HEK293 (cell line): ENCODE measurements around the gene PARP6.

Experiments
- CTCF ChIA-PET: fragments of 350-600 bp; formaldehyde crosslinking; extraction: SDS; loops from one replicate; lab custom pipeline; 2021; ENCODE audit warnings: antibody characterized with exemption; lab: Yijun Ruan, JAX
- POLR2A ChIA-PET: fragments of 300-600 bp; formaldehyde crosslinking; extraction: SDS; loops from one replicate; lab custom pipeline; 2020; ENCODE audit warnings: antibody characterized with exemption, inconsistent platforms; lab: Yijun Ruan, JAX
- H3K27ac ChIP-seq: fragments of 200-500 bp; sonication (Bioruptor generic); 2 replicates; pipeline ENCODE4 v1.5.1; 2014; ENCODE audit warnings: low read depth, low read length, control low read depth, inconsistent platforms; ENCODE audit errors: extremely low read depth
- H3K36me3 ChIP-seq, 2 experiments: fragments of 200-500 bp in 1 of 2; sonication (Bioruptor generic) in 1 of 2; 1 replicate in 1 of 2; 2 replicates in 1 of 2; pipeline ENCODE4 v1.5.1; 2014 to 2017; ENCODE audit warnings: inconsistent platforms in 2 of 2, low read length in 2 of 2; ENCODE audit not compliant: control insufficient read depth in 2 of 2, insufficient read depth in 1 of 2
- H3K4me1 ChIP-seq: fragments of 200-500 bp; sonication (Bioruptor generic); 2 replicates; pipeline ENCODE4 v1.5.1; 2014; ENCODE audit warnings: mild to moderate bottlenecking, low read length, inconsistent platforms; ENCODE audit not compliant: control insufficient read depth, insufficient read depth
- H3K4me3 ChIP-seq: 2 replicates; pipeline ENCODE4 v1.5.1; 2011; ENCODE audit warnings: low read depth, mild to moderate bottlenecking, control low read depth, low read length, moderate library complexity
- H3K9me3 ChIP-seq: fragments of 200-500 bp; sonication (Bioruptor generic); 2 replicates; pipeline ENCODE4 v1.5.1; 2014; ENCODE audit warnings: low read depth, low read length, inconsistent platforms; ENCODE audit not compliant: control insufficient read depth, insufficient read depth
- EGR2 ChIP-seq: fragments of 450-650 bp; formaldehyde crosslinking; IDR thresholded peaks from 2 replicates; pipeline ENCODE4 v1.5.1; 2016; ENCODE audit warnings: low read depth, missing biosample characterization, missing genetic modification characterization
- HOXC10 ChIP-seq: sonication (generic); formaldehyde crosslinking; IDR thresholded peaks from 2 replicates; pipeline ENCODE4 v1.8.1; 2023; ENCODE audit warnings: mild to moderate bottlenecking, missing genetic modification reagents
- KLF16 ChIP-seq: fragments of 450-650 bp; formaldehyde crosslinking; IDR thresholded peaks from 2 replicates; pipeline ENCODE4 v1.5.1; 2017; ENCODE audit warnings: missing biosample characterization, missing genetic modification characterization
- KLF9 ChIP-seq: fragments of 450-650 bp; formaldehyde crosslinking; IDR thresholded peaks from 2 replicates; pipeline ENCODE4 v1.5.1; 2016; ENCODE audit warnings: missing biosample characterization, missing genetic modification characterization, low read depth
- MYNN ChIP-seq: fragments of 450-650 bp; formaldehyde crosslinking; IDR thresholded peaks from 2 replicates; pipeline ENCODE4 v1.5.1; 2016; ENCODE audit warnings: missing biosample characterization, missing genetic modification characterization, borderline replicate concordance
- PRDM10 ChIP-seq: fragments of 450-650 bp; formaldehyde crosslinking; IDR thresholded peaks from 2 replicates; pipeline ENCODE4 v1.5.1; 2016; ENCODE audit warnings: missing biosample characterization, missing genetic modification characterization
- RBAK ChIP-seq: fragments of 450-650 bp; formaldehyde crosslinking; IDR thresholded peaks from 2 replicates; pipeline ENCODE4 v1.5.1; 2016; ENCODE audit warnings: missing biosample characterization, missing genetic modification characterization
- SP7 ChIP-seq: fragments of 450-650 bp; formaldehyde crosslinking; IDR thresholded peaks from 2 replicates; pipeline ENCODE4 v1.5.1; 2016; ENCODE audit warnings: missing biosample characterization, missing genetic modification characterization
- ZBTB48 ChIP-seq: fragments of 450-650 bp; formaldehyde crosslinking; IDR thresholded peaks from 2 replicates; pipeline ENCODE4 v1.5.1; 2016; ENCODE audit warnings: missing biosample characterization, missing genetic modification characterization
- ZFHX2 ChIP-seq: fragments of 450-650 bp; formaldehyde crosslinking; conservative IDR thresholded peaks from 2 replicates; pipeline ENCODE4 v1.5.1; 2016; ENCODE audit warnings: missing biosample characterization, missing genetic modification characterization
- ZNF133 ChIP-seq: fragments of 450-650 bp; formaldehyde crosslinking; IDR thresholded peaks from 2 replicates; pipeline ENCODE4 v1.5.1; 2016; ENCODE audit warnings: missing biosample characterization, missing genetic modification characterization
- ZNF148 ChIP-seq: fragments of 450-650 bp; formaldehyde crosslinking; IDR thresholded peaks from 2 replicates; pipeline ENCODE4 v1.5.0; 2017; ENCODE audit warnings: missing biosample characterization, missing genetic modification characterization, borderline replicate concordance
- ZNF169 ChIP-seq: fragments of 450-650 bp; formaldehyde crosslinking; IDR thresholded peaks from 2 replicates; pipeline ENCODE4 v1.5.1; 2016; ENCODE audit warnings: missing biosample characterization, missing genetic modification characterization
- ZNF18 ChIP-seq: fragments of 450-650 bp; formaldehyde crosslinking; IDR thresholded peaks from 2 replicates; pipeline ENCODE4 v1.5.1; 2016; ENCODE audit warnings: missing biosample characterization, missing genetic modification characterization
- ZNF202 ChIP-seq: fragments of 450-650 bp; formaldehyde crosslinking; IDR thresholded peaks from 2 replicates; pipeline ENCODE4 v1.5.1; 2016; ENCODE audit warnings: missing biosample characterization, missing genetic modification characterization, borderline replicate concordance
- ZNF341 ChIP-seq: fragments of 450-650 bp; formaldehyde crosslinking; IDR thresholded peaks from 2 replicates; pipeline ENCODE4; 2016; ENCODE audit warnings: low read depth, missing biosample characterization, missing genetic modification characterization
- ZNF362 ChIP-seq: fragments of 450-650 bp; formaldehyde crosslinking; IDR thresholded peaks from 2 replicates; pipeline ENCODE4 v1.5.1; 2016; ENCODE audit warnings: missing biosample characterization, missing genetic modification characterization
- ZNF544 ChIP-seq: fragments of 450-650 bp; formaldehyde crosslinking; IDR thresholded peaks from 2 replicates; pipeline ENCODE4 v1.5.0; 2017; ENCODE audit warnings: missing biosample characterization, missing genetic modification characterization
- ZNF560 ChIP-seq: fragments of 450-650 bp; formaldehyde crosslinking; IDR thresholded peaks from 2 replicates; pipeline ENCODE4 v1.5.1; 2017; ENCODE audit warnings: missing biosample characterization, missing genetic modification characterization, borderline replicate concordance
- ZNF585B ChIP-seq: fragments of 450-650 bp; formaldehyde crosslinking; IDR thresholded peaks from 2 replicates; pipeline ENCODE4 v1.5.1; 2016; ENCODE audit warnings: missing biosample characterization, missing genetic modification characterization
- ZNF660 ChIP-seq: fragments of 450-650 bp; IDR thresholded peaks from 2 replicates; pipeline ENCODE4 v1.5.1; 2018; ENCODE audit warnings: missing biosample characterization, mild to moderate bottlenecking, missing genetic modification characterization
- ZNF664 ChIP-seq: fragments of 450-650 bp; formaldehyde crosslinking; IDR thresholded peaks from 2 replicates; pipeline ENCODE4 v1.5.1; 2016; ENCODE audit warnings: missing biosample characterization, missing genetic modification characterization
- ZNF747 ChIP-seq: fragments of 450-650 bp; formaldehyde crosslinking; IDR thresholded peaks from 2 replicates; pipeline ENCODE4 v1.5.1; 2016; ENCODE audit warnings: missing biosample characterization, missing genetic modification characterization
- ZSCAN30 ChIP-seq: fragments of 450-650 bp; IDR thresholded peaks from 2 replicates; pipeline ENCODE4 v1.5.1; 2018; ENCODE audit warnings: missing biosample characterization, mild to moderate bottlenecking, missing genetic modification characterization, moderate library complexity
- ZSCAN4 ChIP-seq: fragments of 450-650 bp; formaldehyde crosslinking; IDR thresholded peaks from 2 replicates; pipeline ENCODE4 v1.5.1; 2017; ENCODE audit warnings: missing biosample characterization, missing genetic modification characterization

Gene PARP6

GRCh38 chr15:72315706-72316370 lies 43.5 kb upstream of the PARP6 start (continued):
- TF ChIP-seq KLF9 (tag by site-specific recombination) (0 out of 2 replicates have a peak, but pooled peaks have one; percentile 26), ZNF18 (tag by site-specific recombination) (no peak), ZBTB48 (peak; percentile 79), ZSCAN4 (tag by site-specific recombination) (no peak), ZNF660 (peak; percentile 77), ZNF560 (tag by site-specific recombination) (no peak), PRDM10 (no peak), ZNF544 (tag by site-specific recombination) (no peak), ZFHX2 (tag by site-specific recombination) (peak; percentile 80), KLF16 (0 out of 2 replicates have a peak, but pooled peaks have one; percentile 24), ZNF747 (tag by site-specific recombination) (no peak), SP7 (tag by site-specific recombination) (no peak), EGR2 (peak; percentile 78), HOXC10 (CRISPR knock-in tag) (no peak)

- Histone ChIP-seq H3K9me3 (no peaks in the 10 kb centered on the region), H3K36me3 (no peaks in the 10 kb centered on the region), H3K4me1 (no peaks in the 10 kb centered on the region), H3K27ac (no peak overlapping the region), H3K4me3 (no peak overlapping the region)
- POLR2A ChIA-PET: interaction anchor here (1.2 kb wide), 1 partner anchor 373 kb away, joined by 3 read pairs; the partner anchor contains the start of genes BBS4 and HIGD2B
- CTCF ChIA-PET: interaction anchor here (0.6 to 3.2 kb wide), 12 partner anchors 10 to 286 kb away, joined by 3 to 24 read pairs (median 4); no protein-coding TSS in a partner anchor
- TF ChIP-seq ZNF202 (no peak), ZNF341 (no peak), ZNF664 (tag by site-specific recombination) (no peak), ZNF362 (tag by site-specific recombination) (no peak), ZNF585B (tag by site-specific recombination) (no peak), ZNF148 (tag by site-specific recombination) (no peak), ZSCAN30 (tag by site-specific recombination) (no peak), MYNN (tag by site-specific recombination) (no peak), RBAK (tag by site-specific recombination) (no peak), ZNF169 (tag by site-specific recombination) (no peak), ZNF133 (tag by site-specific recombination) (no peak)
- TF ChIP-seq, all 188 proteins: peak for 0
Measured at GRCh38 chr15:72313881-72314280, 41.5 kb upstream of the PARP6 start.
